HG02973 (cell line): ENCODE measurements around the gene SAP30L.

Source experiments
- ATAC-seq: cut with Tn5 transposase; IDR thresholded peaks from one replicate; pipeline ENCODE4 v1.9.1; 2021; ENCODE audit warnings: moderate library complexity; ENCODE audit not compliant: unreplicated experiment

SAP30L gene

GRCh38 chr5:154505567-154505966 lies 59.8 kb downstream of the SAP30L start:
- no peak for ATAC-seq

GRCh38 chr5:154506049-154506715 lies 60.4 kb downstream of the SAP30L start:
- no peak for ATAC-seq

- no peak for ATAC-seq
Observed at GRCh38 chr5:154506716-154507080, 60.9 kb downstream of the SAP30L start.

GRCh38 chr5:154508114-154508513 lies 62.3 kb downstream of the SAP30L start:
- ATAC-seq = no peak

- ATAC-seq = no peak
Observed at GRCh38 chr5:154509784-154510555, 64.2 kb downstream of the SAP30L start.
